AG10803 (cell line): ENCODE data around the gene RPS6KA1.

ENCODE experiments used
- DNase-seq: peaks from one replicate; pipeline ENCODE4 v3.0.0; 2010; ENCODE audit warnings: low read depth
- H3K4me3 ChIP-seq: 2 replicates; pipeline ENCODE4 v1.5.1; 2011; ENCODE audit warnings: mild to moderate bottlenecking, low read length, control low read depth
- TF ChIP-seq, protein P1 (sequence below): conservative IDR thresholded peaks from 2 replicates; pipeline ENCODE4 v1.5.1; 2011; ENCODE audit warnings: mild to moderate bottlenecking, low read length, control low read depth, inconsistent platforms

RPS6KA1 gene

GRCh38 chr1:26531651-26532131 lies 2.1 kb downstream of the RPS6KA1 start:
- DNase-seq, result no peak
- no peak overlapping the region for H3K4me3 ChIP-seq
- TF ChIP-seq, protein P1, sequence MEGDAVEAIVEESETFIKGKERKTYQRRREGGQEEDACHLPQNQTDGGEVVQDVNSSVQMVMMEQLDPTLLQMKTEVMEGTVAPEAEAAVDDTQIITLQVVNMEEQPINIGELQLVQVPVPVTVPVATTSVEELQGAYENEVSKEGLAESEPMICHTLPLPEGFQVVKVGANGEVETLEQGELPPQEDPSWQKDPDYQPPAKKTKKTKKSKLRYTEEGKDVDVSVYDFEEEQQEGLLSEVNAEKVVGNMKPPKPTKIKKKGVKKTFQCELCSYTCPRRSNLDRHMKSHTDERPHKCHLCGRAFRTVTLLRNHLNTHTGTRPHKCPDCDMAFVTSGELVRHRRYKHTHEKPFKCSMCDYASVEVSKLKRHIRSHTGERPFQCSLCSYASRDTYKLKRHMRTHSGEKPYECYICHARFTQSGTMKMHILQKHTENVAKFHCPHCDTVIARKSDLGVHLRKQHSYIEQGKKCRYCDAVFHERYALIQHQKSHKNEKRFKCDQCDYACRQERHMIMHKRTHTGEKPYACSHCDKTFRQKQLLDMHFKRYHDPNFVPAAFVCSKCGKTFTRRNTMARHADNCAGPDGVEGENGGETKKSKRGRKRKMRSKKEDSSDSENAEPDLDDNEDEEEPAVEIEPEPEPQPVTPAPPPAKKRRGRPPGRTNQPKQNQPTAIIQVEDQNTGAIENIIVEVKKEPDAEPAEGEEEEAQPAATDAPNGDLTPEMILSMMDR, result no peak

DNA sequence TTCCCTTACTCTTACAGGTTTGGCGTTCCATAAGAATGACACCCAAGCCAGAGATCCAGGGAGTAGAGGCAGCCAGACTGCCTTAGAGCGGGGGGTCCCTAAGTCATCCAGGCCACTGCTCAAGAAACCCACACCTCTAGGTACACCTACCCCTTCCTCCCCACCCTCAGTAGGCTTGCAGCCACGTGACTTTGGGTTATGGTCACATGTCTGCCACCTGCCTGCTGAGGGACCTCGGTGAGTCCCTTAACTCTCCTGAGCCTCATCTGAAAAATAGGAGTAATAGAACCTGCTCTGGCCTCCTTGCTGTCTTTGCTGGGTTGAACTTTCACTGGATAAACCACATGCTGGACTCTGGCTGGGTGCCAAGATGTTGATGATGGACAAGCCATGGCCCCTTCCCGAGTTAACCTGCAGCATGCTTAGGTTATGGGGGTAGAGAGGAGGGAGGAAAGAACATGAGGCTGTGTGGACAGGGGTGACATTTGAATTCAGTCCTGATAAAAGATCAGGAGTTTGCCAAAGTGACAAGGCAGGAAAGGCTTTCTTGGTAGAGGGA lies 4.5 kb downstream of the RPS6KA1 start:
- no peak overlapping the region for H3K4me3 ChIP-seq
- TF ChIP-seq, protein P1, result no peak
- no peak for DNase-seq

- no peak for DNase-seq
- TF ChIP-seq, protein P1, result no peak
- H3K4me3 ChIP-seq, result no peak overlapping the region
These were observed 5.6 kb downstream of the RPS6KA1 start for GRCh38 chr1:26535201-26535600.

- no peak for DNase-seq
- H3K4me3 ChIP-seq, result no peak overlapping the region
- TF ChIP-seq, protein P1, result no peak
These were observed 6.5 kb downstream of the RPS6KA1 start for GRCh38 chr1:26536081-26536480.

GRCh38 chr1:26536521-26536920 lies 7.0 kb downstream of the RPS6KA1 start:
- H3K4me3 ChIP-seq, result no peak overlapping the region
- TF ChIP-seq, protein P1, result no peak
- no peak for DNase-seq

DNA sequence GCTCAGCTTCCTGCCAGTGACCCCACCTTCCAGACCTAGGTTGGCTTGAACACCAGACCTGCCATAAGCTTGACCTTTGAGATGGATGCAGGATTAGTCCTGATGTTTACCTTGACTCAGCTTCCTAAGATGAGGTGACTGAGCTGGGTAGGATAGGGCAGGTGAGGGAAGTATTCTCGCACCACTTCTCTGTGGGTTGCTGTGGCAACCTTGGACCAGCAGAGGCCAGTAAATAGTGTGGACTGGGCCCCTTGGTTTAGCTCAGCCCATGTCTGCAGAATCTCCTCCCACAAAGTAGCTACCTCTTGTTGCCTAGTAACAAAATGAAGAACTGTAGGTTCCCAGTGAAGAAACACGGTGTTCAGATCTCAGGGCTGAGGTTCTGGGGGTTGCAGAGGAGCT lies 8.4 kb downstream of the RPS6KA1 start:
- peak; percentile 9 for DNase-seq
- H3K4me3 ChIP-seq, result no peak overlapping the region
- TF ChIP-seq, protein P1, result peak; percentile 27

DNA sequence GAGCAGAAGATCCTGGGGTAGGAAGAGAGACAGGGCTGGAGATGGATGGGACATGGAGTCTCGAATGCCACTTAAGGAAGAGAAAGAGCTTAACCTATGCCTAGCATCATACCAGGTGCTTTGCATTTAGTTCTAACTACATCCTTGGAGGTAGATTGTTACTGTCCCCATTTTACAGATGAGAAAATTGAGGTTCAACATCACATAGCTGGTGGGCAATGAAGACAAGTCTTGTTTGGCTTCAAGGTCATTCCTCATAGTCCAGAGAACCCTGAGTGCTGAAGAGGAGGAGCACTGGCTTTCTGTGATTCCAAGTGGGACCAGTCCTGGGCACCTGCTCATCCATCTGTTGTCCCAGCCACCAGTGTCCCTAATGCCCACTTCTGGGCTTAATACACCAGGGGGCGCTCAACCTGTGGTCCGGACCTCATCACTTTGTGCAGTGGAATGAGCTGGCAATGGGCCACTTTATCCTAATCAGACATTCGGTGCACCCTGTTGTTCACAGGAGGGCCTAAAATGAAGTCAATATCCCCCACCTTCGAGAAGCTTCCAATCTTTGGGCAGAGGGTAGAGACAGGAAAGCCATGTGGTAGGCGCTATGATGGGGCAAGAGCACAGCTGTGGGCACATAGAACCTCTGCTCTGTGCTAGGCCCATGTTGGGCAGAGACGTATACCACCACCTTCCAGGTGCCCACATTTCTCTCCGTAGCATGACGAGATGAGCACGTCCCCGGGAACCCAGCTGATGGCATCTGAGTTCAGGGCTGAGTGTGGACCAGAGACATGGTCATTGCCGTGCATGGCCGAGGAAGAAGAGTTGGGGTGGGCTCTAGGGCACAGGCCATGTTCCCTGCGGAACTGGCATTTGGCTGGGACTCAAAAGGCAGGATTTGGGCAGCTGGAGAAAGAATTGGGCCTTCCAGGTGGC lies 9.2 kb downstream of the RPS6KA1 start:
- peak; percentile 29 for DNase-seq
- H3K4me3 ChIP-seq, result no peak overlapping the region
- TF ChIP-seq, protein P1, result peak; percentile 47
